HEK293 (cell line): ENCODE data around the gene PFAS.

Experiments
- BCL11A ChIP-seq: fragments of 450-650 bp; formaldehyde crosslinking; IDR thresholded peaks from 2 replicates; pipeline ENCODE4 v1.5.1; 2016; ENCODE audit warnings: low read depth, missing biosample characterization, missing genetic modification characterization
- GFI1B ChIP-seq: fragments of 450-650 bp; formaldehyde crosslinking; IDR thresholded peaks from 2 replicates; pipeline ENCODE4 v1.5.1; 2016; ENCODE audit warnings: missing biosample characterization, missing genetic modification characterization
- IKZF3 ChIP-seq: fragments of 450-650 bp; IDR thresholded peaks from 2 replicates; pipeline ENCODE4 v1.5.0; 2018; ENCODE audit warnings: missing biosample characterization, mild to moderate bottlenecking, missing genetic modification characterization, moderate library complexity
- MEIS1 ChIP-seq: sonication (generic); formaldehyde crosslinking; IDR thresholded peaks from 2 replicates; pipeline ENCODE4 v1.8.1; 2022; ENCODE audit warnings: missing genetic modification reagents, mild to moderate bottlenecking, borderline replicate concordance
- MYNN ChIP-seq: fragments of 450-650 bp; formaldehyde crosslinking; IDR thresholded peaks from 2 replicates; pipeline ENCODE4 v1.5.1; 2016; ENCODE audit warnings: missing biosample characterization, missing genetic modification characterization, borderline replicate concordance
- PRDM1 ChIP-seq: fragments of 450-650 bp; formaldehyde crosslinking; IDR thresholded peaks from 2 replicates; pipeline ENCODE4; 2016; ENCODE audit warnings: missing biosample characterization, missing genetic modification characterization
- SP3 ChIP-seq: fragments of 450-650 bp; formaldehyde crosslinking; IDR thresholded peaks from 2 replicates; pipeline ENCODE4 v1.5.1; 2016; ENCODE audit warnings: missing biosample characterization, missing genetic modification characterization
- ZFP41 ChIP-seq: fragments of 450-650 bp; formaldehyde crosslinking; IDR thresholded peaks from 2 replicates; pipeline ENCODE4 v1.5.1; 2016; ENCODE audit warnings: missing biosample characterization, missing genetic modification characterization, borderline replicate concordance
- ZNF16 ChIP-seq: fragments of 450-650 bp; formaldehyde crosslinking; IDR thresholded peaks from 2 replicates; pipeline ENCODE4 v1.5.1; 2016; ENCODE audit warnings: low read depth, missing biosample characterization, missing genetic modification characterization
- ZNF19 ChIP-seq: fragments of 450-650 bp; formaldehyde crosslinking; IDR thresholded peaks from 2 replicates; pipeline ENCODE4; 2016; ENCODE audit warnings: missing biosample characterization, missing genetic modification characterization, low read depth
- ZNF202 ChIP-seq: fragments of 450-650 bp; formaldehyde crosslinking; IDR thresholded peaks from 2 replicates; pipeline ENCODE4 v1.5.1; 2016; ENCODE audit warnings: missing biosample characterization, missing genetic modification characterization, borderline replicate concordance
- ZNF211 ChIP-seq: fragments of 450-650 bp; formaldehyde crosslinking; IDR thresholded peaks from 2 replicates; pipeline ENCODE4 v1.5.1; 2016; ENCODE audit warnings: low read depth, missing biosample characterization, missing genetic modification characterization
- ZNF24 ChIP-seq: fragments of 450-650 bp; formaldehyde crosslinking; IDR thresholded peaks from 2 replicates; pipeline ENCODE4 v1.5.1; 2016; ENCODE audit warnings: missing biosample characterization, missing genetic modification characterization
- ZNF621 ChIP-seq: fragments of 450-650 bp; formaldehyde crosslinking; IDR thresholded peaks from 2 replicates; pipeline ENCODE4 v1.5.1; 2017; ENCODE audit warnings: missing biosample characterization, missing genetic modification characterization
- ZNF624 ChIP-seq: fragments of 450-650 bp; formaldehyde crosslinking; IDR thresholded peaks from 2 replicates; pipeline ENCODE4 v1.5.1; 2017; ENCODE audit warnings: missing biosample characterization, missing genetic modification characterization
- ZNF629 ChIP-seq: fragments of 450-650 bp; formaldehyde crosslinking; IDR thresholded peaks from 2 replicates; pipeline ENCODE4 v1.5.1; 2017; ENCODE audit warnings: missing biosample characterization, missing genetic modification characterization
- ZNF660 ChIP-seq: fragments of 450-650 bp; IDR thresholded peaks from 2 replicates; pipeline ENCODE4 v1.5.1; 2018; ENCODE audit warnings: missing biosample characterization, mild to moderate bottlenecking, missing genetic modification characterization
- ZNF664 ChIP-seq: fragments of 450-650 bp; formaldehyde crosslinking; IDR thresholded peaks from 2 replicates; pipeline ENCODE4 v1.5.1; 2016; ENCODE audit warnings: missing biosample characterization, missing genetic modification characterization
- ZNF707 ChIP-seq: fragments of 450-650 bp; formaldehyde crosslinking; IDR thresholded peaks from 2 replicates; pipeline ENCODE4 v1.5.1; 2016; ENCODE audit warnings: missing biosample characterization, missing genetic modification characterization
- ZNF791 ChIP-seq: fragments of 450-650 bp; formaldehyde crosslinking; IDR thresholded peaks from 2 replicates; pipeline ENCODE4 v1.5.1; 2016; ENCODE audit warnings: missing biosample characterization, missing genetic modification characterization
- ZNF843 ChIP-seq: fragments of 450-650 bp; formaldehyde crosslinking; IDR thresholded peaks from 2 replicates; pipeline ENCODE4 v1.5.1; 2016; ENCODE audit warnings: missing biosample characterization, missing genetic modification characterization
- TF ChIP-seq, protein P1 (sequence below): fragments of 450-650 bp; formaldehyde crosslinking; IDR thresholded peaks from 2 replicates; pipeline ENCODE4 v1.5.1; 2017; ENCODE audit warnings: missing biosample characterization, missing genetic modification characterization
- TF ChIP-seq, protein P2 (sequence below): fragments of 450-650 bp; formaldehyde crosslinking; IDR thresholded peaks from 2 replicates; pipeline ENCODE4 v1.5.1; 2016; ENCODE audit warnings: missing biosample characterization, missing genetic modification characterization
- TF ChIP-seq, protein P3 (sequence below): fragments of 450-650 bp; formaldehyde crosslinking; IDR thresholded peaks from 2 replicates; pipeline ENCODE4 v1.5.1; 2016; ENCODE audit warnings: missing biosample characterization, missing genetic modification characterization
- TF ChIP-seq, protein P4 (sequence below): fragments of 450-650 bp; formaldehyde crosslinking; IDR thresholded peaks from 2 replicates; pipeline ENCODE4 v1.5.1; 2016; ENCODE audit warnings: missing biosample characterization, missing genetic modification characterization
- TF ChIP-seq, protein P5 (sequence below): fragments of 450-650 bp; formaldehyde crosslinking; optimal IDR thresholded peaks from 2 replicates; pipeline ENCODE3; 2016; ENCODE audit warnings: missing biosample characterization, mild to moderate bottlenecking, missing genetic modification characterization
- TF ChIP-seq, protein P6 (sequence below): sonication (generic); formaldehyde crosslinking; IDR thresholded peaks from 2 replicates; pipeline ENCODE4 v1.8.1; 2022; ENCODE audit warnings: mild to moderate bottlenecking, moderate library complexity, missing genetic modification reagents
- TF ChIP-seq, protein P7 (sequence below): fragments of 450-650 bp; formaldehyde crosslinking; IDR thresholded peaks from 2 replicates; pipeline ENCODE4 v1.5.1; 2016; ENCODE audit warnings: missing biosample characterization, missing genetic modification characterization, borderline replicate concordance

PFAS gene

DNA sequence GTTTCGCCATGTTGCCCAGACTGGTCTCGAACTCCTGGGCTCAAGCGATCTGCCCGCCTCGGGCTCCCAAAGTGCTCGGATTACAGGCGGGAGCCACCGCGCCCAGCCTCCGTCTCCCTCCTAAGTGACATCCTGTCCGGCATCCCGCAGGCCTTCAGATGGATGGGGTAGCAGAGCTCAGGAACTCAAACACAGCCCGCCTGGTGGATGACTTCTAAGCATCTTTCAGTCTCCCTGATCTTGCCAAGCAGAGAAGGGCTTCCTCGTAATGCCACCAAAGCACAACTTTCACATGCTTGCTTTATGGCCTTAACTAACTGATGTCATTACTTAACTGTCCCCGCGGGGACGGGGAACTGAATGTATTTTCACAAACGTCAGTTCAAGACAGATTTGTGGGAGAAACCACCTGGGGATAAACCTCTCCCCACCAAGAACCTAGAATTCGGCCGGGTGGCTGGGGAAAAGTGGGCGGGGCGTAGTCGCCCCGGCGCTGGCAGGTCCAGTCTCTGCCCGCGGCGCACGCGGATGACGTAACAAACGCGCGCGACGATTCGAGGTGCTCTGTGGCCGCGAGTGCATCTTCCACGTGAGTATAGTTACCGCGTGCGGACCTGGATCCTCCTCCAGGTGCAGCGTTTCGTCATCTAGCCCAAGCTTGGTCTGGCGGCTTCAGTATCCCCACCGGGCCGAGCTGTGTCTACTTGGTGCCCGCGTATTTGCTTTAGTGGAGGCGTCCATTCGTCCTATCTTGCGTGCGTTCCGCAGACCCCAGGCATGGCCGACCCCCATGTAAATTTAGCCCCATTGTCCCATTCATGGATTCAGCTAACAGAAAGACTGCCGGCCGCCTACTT, at the start of gene PFAS (continued):
- TF ChIP-seq ZNF843 = no peak
- no peak; the same call in 1 of the 2 replicates for TF ChIP-seq ZNF24 (tag by site-specific recombination)
- no peak; the same call in 1 of the 2 replicates for TF ChIP-seq BCL11A (tag by site-specific recombination)
- TF ChIP-seq ZNF16 (tag by site-specific recombination) = no peak
- TF ChIP-seq GFI1B (tag by site-specific recombination) = no peak
- peak; percentile 80 for TF ChIP-seq ZNF629
- no peak for TF ChIP-seq ZFP41 (tag by site-specific recombination)
- peak; percentile 85 for TF ChIP-seq SP3 (tag by site-specific recombination)
- TF ChIP-seq, protein P1, sequence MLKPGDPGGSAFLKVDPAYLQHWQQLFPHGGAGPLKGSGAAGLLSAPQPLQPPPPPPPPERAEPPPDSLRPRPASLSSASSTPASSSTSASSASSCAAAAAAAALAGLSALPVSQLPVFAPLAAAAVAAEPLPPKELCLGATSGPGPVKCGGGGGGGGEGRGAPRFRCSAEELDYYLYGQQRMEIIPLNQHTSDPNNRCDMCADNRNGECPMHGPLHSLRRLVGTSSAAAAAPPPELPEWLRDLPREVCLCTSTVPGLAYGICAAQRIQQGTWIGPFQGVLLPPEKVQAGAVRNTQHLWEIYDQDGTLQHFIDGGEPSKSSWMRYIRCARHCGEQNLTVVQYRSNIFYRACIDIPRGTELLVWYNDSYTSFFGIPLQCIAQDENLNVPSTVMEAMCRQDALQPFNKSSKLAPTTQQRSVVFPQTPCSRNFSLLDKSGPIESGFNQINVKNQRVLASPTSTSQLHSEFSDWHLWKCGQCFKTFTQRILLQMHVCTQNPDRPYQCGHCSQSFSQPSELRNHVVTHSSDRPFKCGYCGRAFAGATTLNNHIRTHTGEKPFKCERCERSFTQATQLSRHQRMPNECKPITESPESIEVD = no peak
- TF ChIP-seq ZNF791 (tag by site-specific recombination) = no peak
- TF ChIP-seq ZNF707 (tag by site-specific recombination) = no peak
- TF ChIP-seq ZNF621 (tag by site-specific recombination) = no peak
- no peak for TF ChIP-seq ZNF202 (tag by site-specific recombination)
- TF ChIP-seq, protein P2, sequence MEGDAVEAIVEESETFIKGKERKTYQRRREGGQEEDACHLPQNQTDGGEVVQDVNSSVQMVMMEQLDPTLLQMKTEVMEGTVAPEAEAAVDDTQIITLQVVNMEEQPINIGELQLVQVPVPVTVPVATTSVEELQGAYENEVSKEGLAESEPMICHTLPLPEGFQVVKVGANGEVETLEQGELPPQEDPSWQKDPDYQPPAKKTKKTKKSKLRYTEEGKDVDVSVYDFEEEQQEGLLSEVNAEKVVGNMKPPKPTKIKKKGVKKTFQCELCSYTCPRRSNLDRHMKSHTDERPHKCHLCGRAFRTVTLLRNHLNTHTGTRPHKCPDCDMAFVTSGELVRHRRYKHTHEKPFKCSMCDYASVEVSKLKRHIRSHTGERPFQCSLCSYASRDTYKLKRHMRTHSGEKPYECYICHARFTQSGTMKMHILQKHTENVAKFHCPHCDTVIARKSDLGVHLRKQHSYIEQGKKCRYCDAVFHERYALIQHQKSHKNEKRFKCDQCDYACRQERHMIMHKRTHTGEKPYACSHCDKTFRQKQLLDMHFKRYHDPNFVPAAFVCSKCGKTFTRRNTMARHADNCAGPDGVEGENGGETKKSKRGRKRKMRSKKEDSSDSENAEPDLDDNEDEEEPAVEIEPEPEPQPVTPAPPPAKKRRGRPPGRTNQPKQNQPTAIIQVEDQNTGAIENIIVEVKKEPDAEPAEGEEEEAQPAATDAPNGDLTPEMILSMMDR (tag by site-specific recombination) = no peak
- TF ChIP-seq IKZF3 (tag by site-specific recombination) = peak; percentile 95
- no peak for TF ChIP-seq ZNF19 (tag by site-specific recombination)
- TF ChIP-seq, protein P3, sequence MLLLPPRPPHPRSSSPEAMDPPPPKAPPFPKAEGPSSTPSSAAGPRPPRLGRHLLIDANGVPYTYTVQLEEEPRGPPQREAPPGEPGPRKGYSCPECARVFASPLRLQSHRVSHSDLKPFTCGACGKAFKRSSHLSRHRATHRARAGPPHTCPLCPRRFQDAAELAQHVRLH (tag by site-specific recombination) = no peak; the same call in 1 of the 2 replicates
- TF ChIP-seq ZNF211 = no peak
- TF ChIP-seq, protein P4, sequence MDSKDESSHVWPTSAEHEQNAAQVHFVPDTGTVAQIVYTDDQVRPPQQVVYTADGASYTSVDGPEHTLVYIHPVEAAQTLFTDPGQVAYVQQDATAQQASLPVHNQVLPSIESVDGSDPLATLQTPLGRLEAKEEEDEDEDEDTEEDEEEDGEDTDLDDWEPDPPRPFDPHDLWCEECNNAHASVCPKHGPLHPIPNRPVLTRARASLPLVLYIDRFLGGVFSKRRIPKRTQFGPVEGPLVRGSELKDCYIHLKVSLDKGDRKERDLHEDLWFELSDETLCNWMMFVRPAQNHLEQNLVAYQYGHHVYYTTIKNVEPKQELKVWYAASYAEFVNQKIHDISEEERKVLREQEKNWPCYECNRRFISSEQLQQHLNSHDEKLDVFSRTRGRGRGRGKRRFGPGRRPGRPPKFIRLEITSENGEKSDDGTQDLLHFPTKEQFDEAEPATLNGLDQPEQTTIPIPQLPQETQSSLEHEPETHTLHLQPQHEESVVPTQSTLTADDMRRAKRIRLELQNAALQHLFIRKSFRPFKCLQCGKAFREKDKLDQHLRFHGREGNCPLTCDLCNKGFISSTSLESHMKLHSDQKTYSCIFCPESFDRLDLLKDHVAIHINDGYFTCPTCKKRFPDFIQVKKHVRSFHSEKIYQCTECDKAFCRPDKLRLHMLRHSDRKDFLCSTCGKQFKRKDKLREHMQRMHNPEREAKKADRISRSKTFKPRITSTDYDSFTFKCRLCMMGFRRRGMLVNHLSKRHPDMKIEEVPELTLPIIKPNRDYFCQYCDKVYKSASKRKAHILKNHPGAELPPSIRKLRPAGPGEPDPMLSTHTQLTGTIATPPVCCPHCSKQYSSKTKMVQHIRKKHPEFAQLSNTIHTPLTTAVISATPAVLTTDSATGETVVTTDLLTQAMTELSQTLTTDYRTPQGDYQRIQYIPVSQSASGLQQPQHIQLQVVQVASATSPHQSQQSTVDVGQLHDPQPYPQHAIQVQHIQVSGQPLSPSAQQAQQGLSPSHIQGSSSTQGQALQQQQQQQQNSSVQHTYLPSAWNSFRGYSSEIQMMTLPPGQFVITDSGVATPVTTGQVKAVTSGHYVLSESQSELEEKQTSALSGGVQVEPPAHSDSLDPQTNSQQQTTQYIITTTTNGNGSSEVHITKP (tag by site-specific recombination) = peak; percentile 96
- TF ChIP-seq, protein P5, sequence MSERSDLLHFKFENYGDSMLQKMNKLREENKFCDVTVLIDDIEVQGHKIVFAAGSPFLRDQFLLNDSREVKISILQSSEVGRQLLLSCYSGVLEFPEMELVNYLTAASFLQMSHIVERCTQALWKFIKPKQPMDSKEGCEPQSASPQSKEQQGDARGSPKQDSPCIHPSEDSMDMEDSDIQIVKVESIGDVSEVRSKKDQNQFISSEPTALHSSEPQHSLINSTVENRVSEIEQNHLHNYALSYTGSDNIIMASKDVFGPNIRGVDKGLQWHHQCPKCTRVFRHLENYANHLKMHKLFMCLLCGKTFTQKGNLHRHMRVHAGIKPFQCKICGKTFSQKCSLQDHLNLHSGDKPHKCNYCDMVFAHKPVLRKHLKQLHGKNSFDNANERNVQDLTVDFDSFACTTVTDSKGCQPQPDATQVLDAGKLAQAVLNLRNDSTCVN = peak; percentile 75
- TF ChIP-seq, protein P6, sequence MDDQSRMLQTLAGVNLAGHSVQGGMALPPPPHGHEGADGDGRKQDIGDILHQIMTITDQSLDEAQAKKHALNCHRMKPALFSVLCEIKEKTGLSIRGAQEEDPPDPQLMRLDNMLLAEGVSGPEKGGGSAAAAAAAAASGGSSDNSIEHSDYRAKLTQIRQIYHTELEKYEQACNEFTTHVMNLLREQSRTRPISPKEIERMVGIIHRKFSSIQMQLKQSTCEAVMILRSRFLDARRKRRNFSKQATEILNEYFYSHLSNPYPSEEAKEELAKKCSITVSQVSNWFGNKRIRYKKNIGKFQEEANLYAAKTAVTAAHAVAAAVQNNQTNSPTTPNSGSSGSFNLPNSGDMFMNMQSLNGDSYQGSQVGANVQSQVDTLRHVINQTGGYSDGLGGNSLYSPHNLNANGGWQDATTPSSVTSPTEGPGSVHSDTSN = no peak; the same call in 1 of the 2 replicates
- TF ChIP-seq MEIS1 (CRISPR knock-in tag) = no peak
- TF ChIP-seq ZNF664 (tag by site-specific recombination) = no peak
- TF ChIP-seq MYNN (tag by site-specific recombination) = no peak
- no peak; the same call in 1 of the 2 replicates for TF ChIP-seq PRDM1 (tag by site-specific recombination)
- no peak for TF ChIP-seq ZNF624 (tag by site-specific recombination)
- peak; percentile 79 for TF ChIP-seq ZNF660
- TF ChIP-seq, protein P7, sequence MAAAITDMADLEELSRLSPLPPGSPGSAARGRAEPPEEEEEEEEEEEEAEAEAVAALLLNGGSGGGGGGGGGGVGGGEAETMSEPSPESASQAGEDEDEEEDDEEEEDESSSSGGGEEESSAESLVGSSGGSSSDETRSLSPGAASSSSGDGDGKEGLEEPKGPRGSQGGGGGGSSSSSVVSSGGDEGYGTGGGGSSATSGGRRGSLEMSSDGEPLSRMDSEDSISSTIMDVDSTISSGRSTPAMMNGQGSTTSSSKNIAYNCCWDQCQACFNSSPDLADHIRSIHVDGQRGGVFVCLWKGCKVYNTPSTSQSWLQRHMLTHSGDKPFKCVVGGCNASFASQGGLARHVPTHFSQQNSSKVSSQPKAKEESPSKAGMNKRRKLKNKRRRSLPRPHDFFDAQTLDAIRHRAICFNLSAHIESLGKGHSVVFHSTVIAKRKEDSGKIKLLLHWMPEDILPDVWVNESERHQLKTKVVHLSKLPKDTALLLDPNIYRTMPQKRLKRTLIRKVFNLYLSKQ (tag by site-specific recombination) = no peak
